HG03025 (cell line): ENCODE measurements around the gene CAPRIN1.

ENCODE experiments used
- ATAC-seq: cut with Tn5 transposase; IDR thresholded peaks from one replicate; pipeline ENCODE4 v1.9.1; 2021; ENCODE audit warnings: mild to moderate bottlenecking, moderate library complexity; ENCODE audit not compliant: unreplicated experiment, low FRiP score

Gene CAPRIN1, protein sequence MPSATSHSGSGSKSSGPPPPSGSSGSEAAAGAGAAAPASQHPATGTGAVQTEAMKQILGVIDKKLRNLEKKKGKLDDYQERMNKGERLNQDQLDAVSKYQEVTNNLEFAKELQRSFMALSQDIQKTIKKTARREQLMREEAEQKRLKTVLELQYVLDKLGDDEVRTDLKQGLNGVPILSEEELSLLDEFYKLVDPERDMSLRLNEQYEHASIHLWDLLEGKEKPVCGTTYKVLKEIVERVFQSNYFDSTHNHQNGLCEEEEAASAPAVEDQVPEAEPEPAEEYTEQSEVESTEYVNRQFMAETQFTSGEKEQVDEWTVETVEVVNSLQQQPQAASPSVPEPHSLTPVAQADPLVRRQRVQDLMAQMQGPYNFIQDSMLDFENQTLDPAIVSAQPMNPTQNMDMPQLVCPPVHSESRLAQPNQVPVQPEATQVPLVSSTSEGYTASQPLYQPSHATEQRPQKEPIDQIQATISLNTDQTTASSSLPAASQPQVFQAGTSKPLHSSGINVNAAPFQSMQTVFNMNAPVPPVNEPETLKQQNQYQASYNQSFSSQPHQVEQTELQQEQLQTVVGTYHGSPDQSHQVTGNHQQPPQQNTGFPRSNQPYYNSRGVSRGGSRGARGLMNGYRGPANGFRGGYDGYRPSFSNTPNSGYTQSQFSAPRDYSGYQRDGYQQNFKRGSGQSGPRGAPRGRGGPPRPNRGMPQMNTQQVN

DNA sequence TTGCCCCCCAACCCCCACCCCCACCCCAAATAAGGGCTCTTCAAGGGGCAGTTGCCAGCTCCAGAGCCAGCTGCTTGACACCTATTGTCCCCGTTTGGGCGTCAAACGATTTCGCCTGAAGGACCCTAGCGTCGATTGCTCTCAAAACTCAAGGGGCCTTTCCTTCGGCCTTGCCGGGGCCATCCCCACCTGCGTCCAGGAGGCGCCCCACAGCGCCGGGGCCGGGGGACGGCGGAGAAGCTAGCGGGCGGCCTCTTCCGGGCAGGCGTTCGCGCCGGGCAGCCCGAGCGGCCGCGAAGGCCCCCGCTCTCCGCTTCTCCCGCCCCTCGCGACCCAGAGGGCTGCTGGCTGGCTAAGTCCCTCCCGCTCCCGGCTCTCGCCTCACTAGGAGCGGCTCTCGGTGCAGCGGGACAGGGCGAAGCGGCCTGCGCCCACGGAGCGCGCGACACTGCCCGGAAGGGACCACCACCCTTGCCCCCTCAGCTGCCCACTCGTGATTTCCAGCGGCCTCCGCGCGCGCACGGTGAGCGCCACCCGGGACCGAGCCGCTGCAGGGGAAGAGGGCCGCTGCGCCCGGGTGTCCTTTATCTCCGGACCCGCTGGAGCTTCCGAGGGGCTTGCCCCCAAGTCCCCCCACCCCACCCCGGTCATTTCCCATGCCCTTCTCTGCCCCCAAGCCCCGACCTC, at the start of gene CAPRIN1:
CAPRIN1 (plus strand) TSS at position 383 of the 687 bp plus-strand sequence. CDS start 690 bp downstream, outside the sequence.
- peak; percentile 53 for ATAC-seq

DNA sequence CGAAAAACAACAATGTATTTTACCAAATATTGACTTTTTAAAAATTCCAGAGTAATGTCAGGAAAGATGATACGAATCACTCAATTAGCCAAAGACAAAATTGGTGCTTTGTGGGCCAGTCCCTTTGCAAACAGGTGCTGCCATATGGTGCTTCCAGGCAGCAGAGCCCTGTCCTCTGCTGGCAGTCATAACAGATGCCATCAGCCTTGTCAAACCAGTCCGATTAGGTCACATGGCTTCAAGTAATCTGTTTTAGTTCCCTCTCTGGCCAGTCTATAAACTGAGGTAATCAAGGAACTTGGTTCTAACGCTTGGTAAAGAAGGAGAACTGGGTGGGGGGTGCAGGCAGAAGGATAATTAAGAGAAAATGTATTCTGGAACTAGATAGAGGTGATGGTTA, 49.1 kb upstream of the CAPRIN1 start:
- ATAC-seq: no peak

DNA sequence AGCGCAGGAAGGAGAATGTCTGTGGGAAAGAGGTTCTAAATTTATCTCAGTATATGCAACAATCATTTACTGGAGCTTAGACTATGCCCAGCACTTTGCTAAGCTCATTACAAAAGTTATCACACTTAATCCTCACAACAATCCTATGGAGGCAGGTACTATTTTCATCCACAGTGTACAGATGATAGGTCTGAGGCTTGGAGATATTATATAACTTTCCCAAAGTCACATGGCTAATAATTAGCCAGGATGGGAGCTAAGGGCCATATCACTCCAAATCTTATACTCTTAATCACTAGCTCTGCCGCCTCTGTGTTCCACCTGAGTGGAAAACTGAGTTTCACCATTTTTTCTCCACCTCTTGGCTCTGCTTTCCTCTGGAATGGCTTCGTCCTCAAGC, 47.3 kb upstream of the CAPRIN1 start:
- ATAC-seq: no peak

DNA sequence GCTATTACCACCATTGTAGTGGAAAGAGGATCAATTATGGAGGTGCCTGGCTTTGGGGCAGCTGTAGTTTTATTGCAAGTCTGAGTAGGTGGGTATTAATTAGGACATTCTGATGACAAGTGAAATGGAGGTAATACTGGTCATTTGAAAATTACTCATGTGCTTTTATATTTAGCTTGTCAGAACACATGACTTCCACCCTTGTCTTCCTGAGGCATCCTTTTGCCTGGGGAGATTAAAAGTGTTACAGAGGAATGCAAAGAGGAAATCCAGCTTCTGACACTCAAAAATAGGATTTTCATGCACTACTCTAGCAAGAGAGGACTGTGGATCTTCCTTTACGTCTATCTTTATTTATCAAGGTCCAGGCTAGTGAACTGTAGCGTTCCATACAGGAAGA, 44.7 kb upstream of the CAPRIN1 start:
- ATAC-seq: no peak

DNA sequence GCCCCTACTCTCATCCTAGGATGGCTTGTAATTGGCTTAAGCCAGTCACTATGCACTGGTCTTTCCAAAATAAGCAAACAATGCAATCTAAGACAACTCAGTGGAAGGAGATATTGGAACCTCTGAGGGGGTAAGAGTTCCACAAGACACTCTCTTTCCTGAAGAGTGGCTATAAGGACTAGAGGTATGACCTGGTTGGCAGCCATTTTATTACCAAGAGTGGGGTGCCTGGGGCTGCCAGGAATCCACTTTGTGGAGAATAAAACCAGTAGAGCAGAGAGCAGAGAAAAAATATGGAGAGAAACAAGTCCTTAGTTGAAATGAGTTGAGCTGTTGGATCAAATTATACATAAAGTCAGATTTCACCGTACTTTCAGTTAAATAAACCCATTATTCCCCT, 38.8 kb upstream of the CAPRIN1 start:
- no peak for ATAC-seq

DNA sequence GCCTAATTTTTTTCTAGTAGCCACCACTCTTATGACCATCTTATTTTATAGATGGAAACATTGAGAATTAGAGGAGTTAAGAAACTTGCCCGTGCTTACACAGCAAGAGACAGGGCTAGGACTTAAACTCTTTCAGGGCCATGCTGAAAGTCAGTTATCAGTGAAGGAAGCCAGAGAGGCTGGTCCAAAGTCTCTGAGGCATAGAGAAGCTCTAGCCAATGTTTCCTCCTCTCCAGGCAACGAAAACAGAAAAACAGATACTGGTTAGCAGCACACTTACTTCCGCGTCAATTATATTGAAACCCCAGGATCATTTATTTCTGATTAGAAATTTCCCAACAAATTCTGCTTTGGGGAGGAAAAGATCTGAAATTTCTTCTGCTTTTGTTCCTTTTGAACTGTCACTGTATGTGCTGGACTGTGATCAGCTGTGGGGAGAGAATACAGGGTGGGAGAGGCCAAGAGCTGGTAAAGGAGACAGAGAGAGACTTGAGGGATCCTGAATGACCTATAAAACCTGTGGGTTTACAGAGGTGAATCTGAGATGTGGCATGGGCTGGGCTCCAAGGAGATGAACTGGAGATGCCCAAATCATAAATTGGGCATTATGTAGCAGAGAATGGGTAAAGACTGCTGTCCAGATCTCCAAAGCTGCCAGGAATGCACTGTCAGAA, 37.5 kb upstream of the CAPRIN1 start:
- no peak for ATAC-seq

DNA sequence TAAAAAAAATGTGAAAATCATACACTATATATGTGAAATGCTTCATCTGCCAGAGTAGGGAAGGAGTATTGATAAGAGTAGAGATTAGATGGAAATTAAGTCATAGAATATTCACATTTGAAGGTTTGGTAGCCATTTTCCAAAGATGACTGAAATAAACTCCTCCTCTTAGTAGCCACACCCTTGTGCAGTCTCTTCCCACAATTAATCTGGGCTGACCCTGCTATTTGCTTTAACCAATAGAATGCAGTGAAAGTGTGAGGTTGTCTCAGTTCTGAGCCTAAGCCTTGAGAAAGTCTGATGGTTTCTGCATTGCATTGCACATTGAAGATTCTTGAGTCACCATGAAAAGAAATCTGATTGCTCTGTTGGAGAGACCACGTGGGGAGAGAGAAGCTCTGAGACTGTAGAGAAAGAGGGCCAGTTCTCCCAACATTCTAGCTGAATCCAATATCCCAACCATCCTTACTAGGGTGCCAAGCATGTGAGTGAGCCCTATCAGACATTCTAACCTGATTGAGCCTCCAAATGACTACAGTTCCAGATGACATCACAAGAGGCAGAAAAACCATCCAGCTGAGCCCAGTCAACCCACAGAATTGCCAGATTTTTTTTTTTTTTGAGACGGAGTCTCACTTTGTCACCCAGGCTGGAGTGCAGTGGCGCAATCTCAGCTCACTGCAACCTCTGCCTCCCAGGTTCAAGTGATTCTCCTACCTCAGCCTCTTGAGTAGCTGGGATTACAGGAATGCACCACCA, 29.4 kb upstream of the CAPRIN1 start:
- no peak for ATAC-seq

DNA sequence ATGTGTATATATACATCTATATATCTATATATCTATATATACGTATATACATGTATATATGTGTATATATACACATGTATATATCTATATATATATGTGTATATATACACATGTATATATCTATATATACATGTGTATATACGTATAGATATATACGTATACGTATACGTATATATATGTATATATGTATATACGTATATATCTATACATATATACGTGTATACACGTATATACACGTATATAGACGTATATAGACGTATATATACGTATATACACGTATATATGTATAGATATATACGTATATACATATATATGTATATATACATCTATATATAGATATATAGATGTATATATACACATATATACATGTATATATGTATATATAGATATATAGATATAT, 25.1 kb upstream of the CAPRIN1 start:
- no peak for ATAC-seq

DNA sequence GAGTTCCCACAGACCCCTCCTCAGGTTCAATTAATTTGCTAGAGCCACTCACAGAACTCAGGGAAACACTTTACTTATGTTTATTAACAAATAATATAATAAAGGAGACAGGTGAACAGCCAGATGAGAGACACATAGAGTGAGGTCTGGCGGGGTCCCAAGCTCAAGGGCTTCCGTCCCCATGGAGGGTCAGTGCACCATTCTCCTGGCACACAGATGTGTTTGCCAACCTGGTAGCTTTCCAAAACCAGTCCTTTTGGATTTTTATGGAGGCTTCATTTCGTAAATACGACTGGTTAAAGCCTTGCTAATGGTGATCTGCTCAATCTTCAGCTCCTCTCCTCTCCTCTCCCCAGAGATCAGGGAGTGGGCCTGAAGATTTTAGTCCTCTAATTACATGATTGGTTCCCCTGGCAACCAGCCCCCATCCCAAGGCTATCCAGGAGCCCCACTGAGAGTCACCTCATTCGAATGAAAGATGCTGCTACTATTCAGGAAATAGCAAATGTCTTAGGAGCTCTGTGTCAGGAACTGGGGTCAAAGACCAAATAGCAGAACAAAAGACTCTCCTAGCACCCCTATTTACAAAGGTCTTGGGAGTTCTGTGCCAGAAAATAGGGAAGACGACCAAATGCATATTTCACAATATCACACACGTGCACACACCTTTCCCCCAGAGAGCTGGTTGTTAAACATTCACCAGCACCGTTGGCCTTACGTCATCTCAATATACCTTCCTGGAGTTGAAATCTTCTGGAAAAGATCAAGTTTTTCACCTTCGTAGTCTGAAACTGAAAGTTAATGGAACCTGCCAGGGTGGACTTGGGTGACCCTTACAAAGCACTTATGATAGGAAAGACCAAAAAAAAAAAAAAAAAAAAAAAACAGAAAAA, 23.8 kb upstream of the CAPRIN1 start:
- ATAC-seq: no peak

DNA sequence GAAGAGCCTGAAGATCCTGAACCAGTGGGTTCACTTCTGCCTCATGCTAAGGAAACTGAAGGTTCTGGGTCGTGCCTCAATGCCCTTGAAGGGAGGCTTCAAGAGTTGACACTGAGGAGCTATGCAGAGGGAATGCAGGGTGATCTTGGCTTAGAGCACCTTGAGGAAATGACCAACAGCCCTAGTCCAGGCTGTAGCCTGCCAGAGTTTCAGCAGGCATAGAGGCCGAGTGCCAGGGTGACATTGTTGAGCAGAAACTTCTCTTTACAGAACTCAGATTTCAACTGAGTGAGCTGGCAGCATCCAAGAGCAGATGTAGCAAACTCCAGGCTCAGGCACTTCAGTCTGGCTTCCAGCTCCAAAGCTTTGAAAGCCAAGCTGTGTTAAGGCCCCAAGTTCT, 23.1 kb upstream of the CAPRIN1 start:
- ATAC-seq: no peak

DNA sequence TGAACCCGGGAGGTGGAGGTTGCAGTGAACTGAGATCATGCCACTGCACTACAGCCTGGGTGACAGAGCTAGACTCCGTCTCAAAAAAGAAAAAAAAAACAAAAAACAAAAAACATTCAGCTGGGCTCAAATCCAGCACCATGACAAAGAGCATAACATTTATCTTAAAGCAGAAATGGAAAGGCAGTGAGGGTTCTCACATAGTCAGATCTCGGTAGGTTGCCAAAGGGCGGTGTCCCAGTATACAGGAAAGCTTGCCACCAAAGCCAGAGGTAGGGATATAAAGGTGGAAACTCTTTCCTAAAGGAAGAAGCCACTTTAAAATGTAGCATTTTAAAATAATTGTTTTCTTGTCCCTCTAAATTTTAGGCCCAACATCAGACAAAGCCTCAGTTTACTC, 22.4 kb upstream of the CAPRIN1 start:
- ATAC-seq: no peak

DNA sequence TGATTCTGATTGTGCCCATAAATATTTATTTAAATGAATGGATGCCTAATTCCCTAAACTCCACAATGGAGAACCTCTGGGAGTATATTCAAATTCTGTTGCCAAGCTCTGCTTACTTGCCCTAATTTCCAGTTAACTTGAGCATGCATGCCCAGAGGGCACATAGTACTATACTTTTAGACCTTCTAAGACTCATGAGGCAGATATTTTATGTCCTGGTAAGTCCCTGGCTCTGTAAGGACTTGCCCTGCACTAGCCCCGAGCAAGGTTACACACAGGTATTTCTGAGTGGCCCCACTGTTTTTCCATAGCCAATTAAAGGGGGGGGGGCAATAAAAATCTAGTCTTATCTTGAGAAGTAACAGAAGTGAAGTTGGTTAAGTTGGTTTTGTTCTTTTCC, 21.1 kb upstream of the CAPRIN1 start:
- ATAC-seq: no peak

DNA sequence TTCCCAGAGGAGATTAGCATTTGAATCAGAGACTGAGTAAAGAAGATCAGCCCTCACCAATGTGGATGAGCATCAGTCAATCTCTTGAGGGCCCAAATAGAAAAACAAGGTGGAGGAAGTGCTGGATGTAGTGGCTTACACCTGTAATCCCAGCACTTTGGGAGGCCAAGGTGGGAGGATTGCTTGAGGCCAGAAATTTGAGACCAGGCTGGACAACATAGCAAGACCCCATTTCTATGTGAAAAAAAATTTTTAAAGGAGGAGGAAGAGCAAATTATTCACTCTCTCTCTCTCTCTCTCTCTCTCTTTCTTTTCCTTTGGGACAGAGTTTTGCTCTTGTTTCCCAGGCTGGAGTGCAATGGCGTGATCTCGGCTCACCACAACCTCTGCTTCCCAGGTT, 18.1 kb upstream of the CAPRIN1 start:
- ATAC-seq: no peak

DNA sequence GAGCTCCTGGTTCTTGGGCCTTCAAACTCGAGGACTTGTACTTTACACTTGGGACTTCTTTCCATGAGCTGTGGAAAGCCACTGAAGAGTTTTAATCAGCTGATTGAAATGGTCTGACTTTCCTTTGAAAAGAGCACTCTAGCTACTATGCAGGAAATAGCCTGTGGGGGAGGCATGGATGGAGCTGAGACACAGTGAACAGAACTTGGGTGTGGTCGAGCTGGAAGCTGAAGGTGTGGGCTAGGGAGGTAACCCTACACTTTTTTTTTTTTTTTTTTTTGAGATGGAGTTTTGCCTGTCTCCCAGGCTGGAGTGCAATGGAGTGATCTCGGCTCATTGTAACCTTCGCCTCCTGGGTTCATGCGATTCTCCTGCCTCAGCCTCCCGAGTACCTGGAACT, 17.5 kb upstream of the CAPRIN1 start:
- ATAC-seq: no peak

DNA sequence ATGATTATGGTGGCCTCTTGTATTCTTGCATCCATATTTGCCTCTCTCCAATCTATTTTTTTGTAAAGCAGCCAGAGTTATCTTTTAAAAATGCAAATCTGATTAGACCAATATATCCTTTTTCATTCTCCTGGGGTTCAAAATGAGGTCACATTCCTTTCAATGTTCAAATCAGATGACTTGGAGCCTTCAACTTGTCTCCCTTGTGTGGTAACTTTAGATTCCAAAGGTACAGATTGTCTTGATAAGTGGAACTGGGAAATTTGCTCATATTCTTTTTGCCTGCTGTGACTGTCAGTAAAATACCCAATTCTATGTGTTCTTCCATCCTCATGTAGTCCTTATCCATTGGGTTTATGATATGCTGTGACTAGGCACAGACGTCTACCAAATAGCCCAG, 15.1 kb upstream of the CAPRIN1 start:
- no peak for ATAC-seq

DNA sequence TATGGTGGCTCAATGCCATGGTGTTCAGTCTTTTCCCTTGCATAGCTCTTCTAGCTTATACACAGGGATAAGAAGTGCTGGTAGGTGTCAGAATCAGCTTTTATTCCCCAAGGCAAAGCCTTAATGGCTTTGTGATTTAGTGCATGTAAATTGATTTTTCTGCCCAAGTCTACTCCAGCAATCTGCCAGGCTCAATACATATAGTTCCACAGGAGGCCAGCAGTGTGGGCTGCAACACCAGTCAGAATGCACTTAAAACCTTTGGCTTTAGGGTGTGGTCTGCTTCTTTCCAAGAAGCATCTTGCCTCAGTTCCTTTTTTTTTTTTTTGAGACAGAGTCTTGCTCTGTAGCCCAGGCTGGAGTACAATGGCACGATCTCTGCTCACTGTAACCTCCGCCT, 14.5 kb upstream of the CAPRIN1 start:
- ATAC-seq: no peak

DNA sequence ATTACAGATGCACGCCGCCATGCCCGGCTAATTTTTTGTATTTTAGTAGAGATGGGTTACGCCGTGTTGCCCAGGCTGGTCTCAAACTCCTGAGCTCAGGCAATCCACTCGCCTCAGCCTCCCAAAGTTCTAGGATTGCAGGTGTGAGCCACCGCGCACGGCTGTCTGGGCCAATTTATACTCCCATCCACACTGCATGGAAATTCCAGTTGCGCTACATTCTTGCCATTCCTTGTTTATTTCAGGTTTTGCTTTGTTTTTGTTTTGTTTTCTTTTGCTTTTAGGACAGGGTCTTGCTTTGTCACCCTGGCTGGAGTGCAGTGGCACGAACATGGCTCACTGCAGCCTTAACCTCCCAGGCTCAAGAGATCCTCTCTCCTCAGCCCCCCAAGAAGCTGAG, 11.0 kb upstream of the CAPRIN1 start:
- ATAC-seq: no peak

DNA sequence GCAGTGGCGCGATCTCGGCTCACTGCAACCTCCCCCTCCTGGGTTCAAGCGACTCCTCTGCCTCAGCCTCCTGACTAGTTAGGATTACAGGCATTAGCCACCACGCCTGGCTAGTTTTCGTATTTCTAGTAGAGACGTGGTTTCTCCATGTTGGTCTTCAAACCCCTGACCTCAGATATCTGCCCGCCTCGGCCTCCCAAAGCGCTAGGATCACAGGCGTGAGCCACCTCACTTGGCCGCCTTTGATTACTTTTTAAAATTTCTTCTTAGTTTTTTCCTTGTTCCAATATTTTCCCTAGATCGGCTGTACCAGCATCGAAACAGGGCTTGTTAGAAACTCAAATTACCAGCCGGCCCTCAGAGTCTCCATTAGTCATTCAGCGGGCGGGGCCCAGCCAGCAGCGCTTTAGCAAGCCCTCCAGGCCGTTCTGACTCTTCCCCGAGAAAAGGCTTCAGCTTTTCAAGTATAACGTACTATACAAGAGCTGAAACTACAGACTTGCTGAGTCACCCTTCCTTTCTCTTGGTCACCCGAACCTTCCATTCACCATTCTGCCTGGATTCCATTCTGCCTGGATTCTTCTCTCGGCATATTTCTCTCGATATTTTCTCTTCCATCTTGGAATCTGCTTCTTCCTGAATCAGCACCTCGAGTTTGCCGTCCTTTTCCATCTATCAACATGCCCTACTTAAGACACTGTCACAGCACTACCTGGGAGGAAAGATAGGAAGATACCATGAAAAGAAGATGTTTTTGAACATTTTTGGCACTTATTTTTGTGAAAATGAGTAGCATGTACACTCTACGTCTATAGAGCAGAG, 6.7 kb upstream of the CAPRIN1 start:
- no peak for ATAC-seq
